ENCODE data around the gene CGB8.

The CGB8 gene

DNA sequence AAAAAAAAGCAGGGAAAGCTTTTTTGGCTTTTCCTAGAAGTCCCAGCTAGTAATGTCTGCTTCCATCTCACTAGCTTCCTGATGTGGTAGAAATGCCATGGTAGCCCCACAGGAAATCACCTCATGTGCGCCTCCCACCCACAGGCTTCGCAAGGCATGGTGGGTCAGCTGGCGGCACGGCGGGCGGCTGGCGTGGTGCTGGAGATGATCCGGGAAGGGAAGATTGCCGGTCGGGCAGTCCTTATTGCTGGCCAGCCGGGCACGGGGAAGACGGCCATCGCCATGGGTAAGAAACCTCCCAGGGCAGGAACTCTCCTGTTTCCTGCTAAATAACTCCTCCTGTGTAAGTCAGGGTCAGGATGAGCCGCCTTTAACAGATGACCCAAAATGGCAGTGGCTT, 44.8 kb downstream of the CGB8 start:
- no peak for DNase-seq

DNA sequence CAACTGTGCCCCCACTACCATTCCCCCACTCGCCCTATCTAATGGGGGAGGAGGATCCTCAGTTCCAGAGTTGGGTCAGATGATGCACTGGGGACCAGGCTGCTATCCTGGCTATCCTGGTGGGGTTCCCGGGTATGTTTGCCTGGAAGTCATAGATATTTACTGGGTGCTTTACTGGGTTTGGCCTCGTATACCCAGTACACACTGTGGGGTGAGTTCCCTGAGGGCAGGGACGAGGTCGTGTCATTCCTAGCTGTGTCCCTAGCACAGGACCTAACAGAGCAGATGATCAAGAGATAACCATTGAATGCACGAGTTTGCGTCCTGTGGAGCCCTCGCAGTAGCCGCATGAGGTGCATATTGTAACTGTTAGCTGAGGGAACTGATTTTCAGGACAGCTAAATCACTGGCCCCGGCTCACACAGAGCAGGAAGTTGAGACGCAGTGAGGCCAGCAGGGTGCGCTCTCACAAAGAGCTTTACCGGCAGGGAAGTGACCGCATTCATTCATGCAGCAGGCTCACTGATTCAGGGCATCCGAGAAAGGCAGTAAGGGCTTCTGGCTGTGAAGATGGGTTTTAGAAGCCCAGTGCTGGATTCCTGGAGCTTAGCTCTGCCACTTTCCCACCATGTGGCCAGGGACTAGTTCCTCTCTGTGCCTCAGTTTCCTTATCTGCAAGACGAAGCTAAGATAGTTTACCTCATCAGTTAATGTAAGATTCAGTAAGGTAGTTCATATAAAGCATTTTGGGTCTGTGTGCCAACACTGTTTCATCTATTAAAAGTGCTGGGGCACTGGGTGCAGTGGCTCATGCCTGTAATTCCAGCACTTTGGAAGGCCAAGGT, 49.2 kb downstream of the CGB8 start:
- no peak for DNase-seq

DNA sequence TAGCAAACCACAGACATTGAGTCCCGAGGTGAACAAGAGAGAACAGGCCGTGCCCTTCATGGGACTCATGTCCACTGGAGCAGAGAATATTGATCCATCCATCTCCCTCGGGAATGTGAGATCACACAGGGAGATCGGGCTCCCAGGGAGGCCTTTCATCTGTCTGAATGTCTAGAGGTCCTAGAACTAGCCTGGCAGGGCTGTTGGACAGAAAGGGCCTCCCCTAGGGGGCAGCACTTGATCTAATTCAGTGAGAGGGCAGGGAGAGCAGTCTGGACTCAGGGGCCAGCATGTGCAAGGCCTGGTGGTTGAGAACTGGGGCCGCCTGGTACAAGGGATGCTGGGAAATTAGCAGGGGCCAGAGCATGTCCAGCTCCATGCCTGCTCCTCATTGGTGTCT, 50.9 kb downstream of the CGB8 start:
- DNase-seq: no peak

All from activated gamma-delta T cell (primary cell).